Glutamatergic neuron (in vitro differentiated cells): ENCODE results near the gene GRIPAP1. TPM values are rescaled to one million over a fixed set of nuclear protein-coding genes. Genes with fewer than 3 reads are reported as not detected.

Source experiments
- DNase-seq: peaks from one replicate; pipeline ENCODE4 v3.0.0; 2022
- H3K27ac Mint-ChIP-seq: one replicate; pipeline ENCODE4 v1.8.0; 2020; ENCODE audit warnings: mild to moderate bottlenecking, mixed read lengths, inconsistent platforms; ENCODE audit not compliant: unreplicated experiment
- H3K27me3 Mint-ChIP-seq: one replicate; pipeline ENCODE4 v1.8.0; 2020; ENCODE audit warnings: mild to moderate bottlenecking, moderate library complexity, mixed read lengths, inconsistent platforms; ENCODE audit not compliant: unreplicated experiment
- H3K36me3 Mint-ChIP-seq: one replicate; pipeline ENCODE4 v1.8.0; 2020; ENCODE audit warnings: mild to moderate bottlenecking, mixed read lengths, inconsistent platforms; ENCODE audit not compliant: unreplicated experiment
- H3K4me1 Mint-ChIP-seq: one replicate; pipeline ENCODE4 v1.8.0; 2020; ENCODE audit warnings: mild to moderate bottlenecking, low read depth, mixed read lengths, inconsistent platforms; ENCODE audit not compliant: unreplicated experiment
- H3K4me3 Mint-ChIP-seq: one replicate; pipeline ENCODE4 v1.8.0; 2020; ENCODE audit warnings: mild to moderate bottlenecking, mixed read lengths, inconsistent platforms; ENCODE audit not compliant: unreplicated experiment
- H3K9me3 Mint-ChIP-seq: one replicate; pipeline ENCODE4 v1.8.0; 2020; ENCODE audit warnings: mild to moderate bottlenecking, moderate library complexity, mixed read lengths, inconsistent platforms; ENCODE audit not compliant: unreplicated experiment
- CTCF ChIP-seq: fragments of 200-600 bp; sonication (generic); IDR thresholded peaks from one replicate; pipeline ENCODE4 v1.5.0; 2021; ENCODE audit not compliant: partially characterized antibody, unreplicated experiment
- total RNA-seq: library from RNA; stranded (reverse); fragmentation: NEBNext Ultra II Directional; extraction: Animal tissue kit (Norgen Biotek cat#: 25700); gene quantifications from one replicate; pipeline ENCODE4 v1.2.1, GENCODE V29; 2021; ENCODE audit not compliant: unreplicated experiment

The GRIPAP1 gene
- total RNA-seq, 1 donor from 2014 or later: 129 TPM

DNA sequence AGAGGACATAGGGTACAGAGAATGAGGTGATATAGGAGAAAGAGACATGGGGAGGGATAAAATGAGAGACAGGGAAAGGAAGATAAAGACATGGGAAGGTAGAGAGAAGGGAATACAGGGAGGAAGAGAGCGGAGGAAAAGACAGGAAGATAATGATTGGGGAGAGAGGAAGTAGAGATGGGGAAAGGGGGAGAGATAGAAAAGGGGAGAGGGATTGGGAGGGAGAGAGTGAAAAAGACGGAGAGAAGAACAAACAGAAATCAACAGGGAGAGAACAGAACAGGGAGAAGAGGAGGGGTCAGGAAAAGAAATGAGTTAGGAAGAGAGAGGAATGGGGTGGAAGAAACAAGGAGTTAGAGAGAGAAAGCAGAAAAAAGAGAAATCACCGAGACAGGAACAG lies 4.6 kb downstream of the GRIPAP1 start:
- H3K9me3 Mint-ChIP-seq: peaks cover 3% of the 10 kb centered on the region
- TF ChIP-seq CTCF: no peak
- peaks cover 1% of the 10 kb centered on the region for H3K27me3 Mint-ChIP-seq
- peaks cover 5% of the 10 kb centered on the region for H3K4me1 Mint-ChIP-seq
- DNase-seq: no peak
- peak overlapping the region; percentile 30 for H3K4me3 Mint-ChIP-seq
- H3K36me3 Mint-ChIP-seq: no peaks in the 10 kb centered on the region
- peak overlapping the region; percentile 55 for H3K27ac Mint-ChIP-seq

GRCh38 chrX:48996969-48997368 lies 5.1 kb downstream of the GRIPAP1 start:
- no peak for DNase-seq
- Mint-ChIP-seq H3K9me3 (peaks cover 3% of the 10 kb centered on the region), H3K4me1 (peaks cover 5% of the 10 kb centered on the region), H3K36me3 (no peaks in the 10 kb centered on the region), H3K27me3 (peaks cover 1% of the 10 kb centered on the region), H3K4me3 (no peak overlapping the region), H3K27ac (no peak overlapping the region)
- no peak for TF ChIP-seq CTCF

DNA sequence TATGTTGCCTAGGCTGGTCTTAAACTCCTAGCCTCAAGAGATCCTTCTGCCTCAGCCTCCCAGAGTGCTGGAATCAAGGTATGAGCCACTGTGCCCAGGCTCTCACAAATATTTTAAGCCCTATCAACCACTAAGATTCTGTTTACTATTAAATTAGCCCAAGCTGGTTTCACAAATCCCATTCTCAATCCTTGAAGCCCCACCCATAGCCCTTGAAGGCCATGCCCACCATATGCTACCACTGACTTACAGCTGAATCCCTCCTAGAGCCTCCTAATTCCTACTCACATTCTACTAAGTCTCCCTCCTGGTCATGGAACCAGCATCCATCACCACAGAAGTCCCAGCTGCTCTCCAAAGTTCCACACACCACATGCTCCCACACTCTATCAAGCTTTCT lies 9.7 kb downstream of the GRIPAP1 start:
- Mint-ChIP-seq H3K4me1 (no peaks in the 10 kb centered on the region), H3K36me3 (no peaks in the 10 kb centered on the region), H3K9me3 (peaks cover 1% of the 10 kb centered on the region), H3K4me3 (no peak overlapping the region), H3K27ac (peak overlapping the region; percentile 80), H3K27me3 (no peaks in the 10 kb centered on the region)
- TF ChIP-seq CTCF: no peak
- no peak for DNase-seq

DNA sequence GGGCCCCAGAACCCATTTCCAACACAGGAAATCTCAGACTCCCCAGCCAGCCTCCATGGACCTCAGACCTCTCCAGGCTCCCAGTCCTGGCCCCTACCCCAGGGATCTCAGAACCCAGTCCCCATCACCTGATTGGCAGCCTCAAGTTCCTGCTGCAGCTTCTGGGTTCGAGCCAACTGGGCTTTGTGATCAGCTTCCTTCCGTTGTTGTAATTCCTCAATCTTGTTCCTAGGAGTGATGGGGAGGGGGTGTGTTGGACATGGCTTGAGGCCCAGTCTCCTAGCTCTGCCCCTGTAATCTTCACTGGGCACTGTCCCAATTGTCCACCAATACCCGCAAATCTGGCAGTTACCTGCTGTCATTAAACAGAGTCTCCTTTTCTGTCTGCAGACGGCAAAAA lies 12.6 kb downstream of the GRIPAP1 start:
- no peak for TF ChIP-seq CTCF
- no peaks in the 10 kb centered on the region for H3K4me1 Mint-ChIP-seq
- H3K27ac Mint-ChIP-seq: no peak overlapping the region
- H3K9me3 Mint-ChIP-seq: peaks cover 1% of the 10 kb centered on the region
- DNase-seq: no peak
- H3K4me3 Mint-ChIP-seq: no peak overlapping the region
- no peaks in the 10 kb centered on the region for H3K36me3 Mint-ChIP-seq
- no peaks in the 10 kb centered on the region for H3K27me3 Mint-ChIP-seq

DNA sequence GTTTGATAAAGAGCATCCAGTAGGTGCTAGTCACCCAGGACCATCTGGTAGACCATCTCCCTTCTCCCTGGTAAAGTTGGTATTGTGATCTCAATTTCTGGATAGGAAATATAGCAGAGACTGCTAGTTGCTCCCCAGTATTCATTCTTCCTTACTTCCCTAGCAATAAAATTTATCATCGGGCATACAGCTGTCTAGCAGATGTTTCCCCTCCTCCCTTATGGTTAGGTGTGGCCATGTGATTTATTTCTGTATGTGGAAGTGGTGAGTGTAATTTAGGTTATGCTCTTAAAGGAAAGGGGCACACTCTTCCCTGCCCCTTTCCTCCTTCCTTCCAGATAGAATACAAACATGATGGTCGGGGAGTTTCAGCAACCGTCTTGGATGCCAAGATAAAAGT lies 18.2 kb downstream of the GRIPAP1 start:
- TF ChIP-seq CTCF: no peak
- Mint-ChIP-seq H3K4me3 (no peak overlapping the region), H3K9me3 (peaks cover under 1% of the 10 kb centered on the region), H3K27ac (no peak overlapping the region), H3K27me3 (no peaks in the 10 kb centered on the region), H3K36me3 (no peaks in the 10 kb centered on the region), H3K4me1 (peaks cover under 1% of the 10 kb centered on the region)
- DNase-seq: no peak
